Measurements from ENCODE around the gene PATL2.
"Not testable (repeated sequence)": the region's sequence is repeated elsewhere in the genome, so short reads cannot be mapped to it uniquely, and the experiment has no call there.

PATL2 gene

GRCh38 chr15:44719293-44719999 is 8.3 kb upstream of the PATL2 start:
- no peak for DNase-seq

DNA sequence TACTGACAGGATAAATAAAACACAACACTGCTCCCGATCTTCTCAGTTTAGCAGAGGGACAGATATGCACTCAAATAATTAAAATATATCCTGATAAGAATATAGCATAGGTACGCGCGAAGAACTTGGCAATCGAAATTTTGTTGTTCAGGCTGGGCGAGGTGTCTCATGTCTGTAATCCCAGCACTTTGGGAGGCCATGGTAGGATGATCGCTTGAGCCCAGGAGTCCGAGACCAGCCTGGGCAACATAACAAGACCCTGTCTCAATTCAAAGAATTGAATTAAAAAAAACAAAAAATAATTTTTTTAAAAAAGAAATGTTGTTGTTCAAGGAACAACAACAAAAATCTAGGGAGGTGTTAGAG is 7.8 kb upstream of the PATL2 start:
- DNase-seq: no peak

DNA sequence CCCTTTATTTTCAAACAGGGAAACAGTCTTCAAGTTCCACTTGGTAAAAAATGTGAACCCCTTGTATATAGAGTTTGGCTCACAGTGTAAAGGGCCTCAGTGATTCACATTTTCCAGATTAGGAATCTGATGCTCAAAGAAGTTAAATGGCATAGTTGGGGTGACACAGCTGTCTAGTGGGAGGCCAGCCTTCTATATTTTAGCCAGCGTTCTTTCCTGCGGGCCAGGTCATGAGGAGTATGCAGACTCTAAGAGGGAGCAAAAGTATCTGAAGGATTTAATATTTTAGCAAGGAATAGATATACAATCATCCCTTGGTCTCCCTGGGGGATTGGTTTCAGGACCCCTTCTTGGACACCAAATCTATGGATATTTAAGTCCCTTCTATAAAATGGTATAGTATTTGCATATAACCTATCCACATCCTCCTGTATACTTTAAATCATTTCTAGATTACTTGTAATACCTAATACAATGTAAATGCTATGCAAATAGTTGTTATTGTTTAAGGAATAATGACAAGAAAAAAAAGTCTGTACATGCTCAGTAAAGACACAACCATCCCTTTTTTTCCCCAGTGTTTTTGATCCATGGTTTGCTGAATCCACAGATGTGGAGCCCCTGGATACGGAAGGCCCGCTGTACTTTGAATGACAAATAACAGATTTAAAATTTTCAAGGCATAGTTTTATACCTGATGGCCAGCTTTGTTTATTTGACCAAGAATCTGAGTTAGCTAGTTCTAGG is 7.2 kb upstream of the PATL2 start:
- no peak for DNase-seq

DNA sequence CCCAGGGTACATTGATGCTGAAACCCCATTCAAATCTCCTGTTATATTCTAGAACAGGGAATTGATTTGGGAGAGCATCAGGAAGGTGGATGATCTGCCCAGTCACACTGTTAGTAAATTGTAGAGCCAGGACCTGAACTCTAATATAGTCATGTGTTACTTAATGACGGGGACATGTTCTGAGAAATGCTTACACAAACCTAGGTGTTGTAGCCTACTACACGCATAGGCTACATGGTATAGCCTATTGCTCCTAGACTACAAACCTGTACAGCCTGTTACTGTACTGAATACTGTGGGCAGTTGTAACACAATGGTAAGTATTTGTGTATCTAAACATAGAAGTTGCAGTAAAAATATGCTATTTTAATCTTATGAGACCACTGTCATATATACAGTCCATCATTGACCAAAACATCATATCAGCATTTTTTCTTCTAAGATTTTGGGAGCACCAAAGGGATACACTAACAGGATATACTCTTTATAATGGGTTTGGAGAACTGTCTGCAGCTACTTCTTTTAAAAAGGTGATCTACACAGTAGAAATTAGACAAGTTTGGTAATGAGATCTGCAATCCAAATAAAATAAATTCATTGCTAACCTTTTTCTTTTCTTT is 6.0 kb upstream of the PATL2 start:
- no peak for DNase-seq

GRCh38 chr15:44715797-44716334 is 4.7 kb upstream of the PATL2 start:
- no peak for DNase-seq

DNA sequence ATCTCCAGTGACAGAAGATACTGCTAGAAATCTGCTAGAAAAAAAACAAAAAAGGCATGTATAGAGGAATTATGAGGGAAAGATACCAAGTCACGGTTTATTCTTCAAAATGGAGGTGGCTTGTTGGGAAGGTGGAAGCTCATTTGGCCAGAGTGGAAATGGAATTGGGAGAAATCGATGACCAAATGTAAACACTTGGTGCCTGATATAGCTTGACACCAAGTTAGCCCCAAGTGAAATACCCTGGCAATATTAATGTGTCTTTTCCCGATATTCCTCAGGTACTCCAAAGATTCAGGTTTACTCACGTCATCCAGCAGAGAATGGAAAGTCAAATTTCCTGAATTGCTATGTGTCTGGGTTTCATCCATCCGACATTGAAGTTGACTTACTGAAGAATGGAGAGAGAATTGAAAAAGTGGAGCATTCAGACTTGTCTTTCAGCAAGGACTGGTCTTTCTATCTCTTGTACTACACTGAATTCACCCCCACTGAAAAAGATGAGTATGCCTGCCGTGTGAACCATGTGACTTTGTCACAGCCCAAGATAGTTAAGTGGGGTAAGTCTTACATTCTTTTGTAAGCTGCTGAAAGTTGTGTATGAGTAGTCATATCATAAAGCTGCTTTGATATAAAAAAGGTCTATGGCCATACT is 4.1 kb upstream of the PATL2 start:
- DNase-seq: no peak

GRCh38 chr15:44713006-44713966 is 2.2 kb upstream of the PATL2 start:
- DNase-seq: no peak

GRCh38 chr15:44712346-44713005 is 1.4 kb upstream of the PATL2 start:
- no peak for DNase-seq

- DNase-seq: no peak
Observed at GRCh38 chr15:44711743-44712345, 721 bp upstream of the PATL2 start.

GRCh38 chr15:44710236-44711095 is 657 bp downstream of the PATL2 start:
- DNase-seq: no peak

DNA sequence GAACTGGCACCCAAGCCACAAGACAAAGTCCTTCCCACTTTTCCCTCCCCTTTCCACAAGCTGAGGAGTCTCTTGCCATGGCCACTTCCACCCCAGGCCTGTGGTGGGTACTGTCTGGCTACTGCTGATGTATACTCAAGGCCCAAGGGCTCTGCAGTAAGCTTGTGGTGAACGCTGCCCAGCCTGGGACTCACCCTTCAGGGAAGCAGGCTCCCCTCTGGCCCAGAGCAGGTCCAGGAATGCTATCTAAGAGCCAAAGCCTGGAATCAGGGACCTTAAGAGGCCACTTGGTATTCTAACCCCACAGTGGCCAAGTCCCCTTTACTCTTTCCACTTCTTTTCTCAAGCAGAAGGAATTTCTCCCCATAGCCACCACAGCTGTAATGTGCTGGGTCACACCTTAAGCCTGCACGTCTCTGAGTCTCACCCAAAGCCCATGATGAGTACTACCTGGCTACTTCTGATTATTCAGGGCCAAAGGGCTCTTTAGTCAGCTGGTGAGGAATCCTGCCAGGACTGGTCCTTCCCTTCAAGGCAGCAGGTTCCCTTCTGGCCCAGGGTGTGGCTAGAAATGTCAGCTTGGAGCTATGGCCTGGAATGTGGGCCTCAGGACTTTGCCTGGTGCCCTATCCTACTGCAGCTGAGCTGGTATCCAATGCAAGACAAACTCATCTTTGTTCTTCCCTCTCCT is 4.0 kb downstream of the PATL2 start:
- no peak for DNase-seq

DNA sequence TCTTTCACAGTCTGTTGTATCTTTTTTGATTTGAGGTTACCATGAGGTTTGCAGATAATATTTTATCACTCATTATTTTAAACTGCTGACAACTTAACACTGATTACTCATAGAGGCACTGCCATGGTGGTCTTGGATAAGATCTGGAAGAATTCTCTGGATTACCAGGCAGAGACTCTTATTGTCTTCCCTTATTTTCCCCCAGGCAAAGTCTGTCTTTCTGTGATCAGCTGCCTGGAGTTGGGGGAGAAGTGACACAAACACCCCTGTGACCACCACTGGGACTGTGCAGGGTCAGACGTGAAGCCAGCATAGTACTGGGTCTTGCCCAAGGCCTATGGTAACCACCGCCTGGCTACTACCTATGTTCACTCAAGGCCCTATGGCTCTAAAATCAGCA is 4.7 kb downstream of the PATL2 start:
- no peak for DNase-seq

DNA sequence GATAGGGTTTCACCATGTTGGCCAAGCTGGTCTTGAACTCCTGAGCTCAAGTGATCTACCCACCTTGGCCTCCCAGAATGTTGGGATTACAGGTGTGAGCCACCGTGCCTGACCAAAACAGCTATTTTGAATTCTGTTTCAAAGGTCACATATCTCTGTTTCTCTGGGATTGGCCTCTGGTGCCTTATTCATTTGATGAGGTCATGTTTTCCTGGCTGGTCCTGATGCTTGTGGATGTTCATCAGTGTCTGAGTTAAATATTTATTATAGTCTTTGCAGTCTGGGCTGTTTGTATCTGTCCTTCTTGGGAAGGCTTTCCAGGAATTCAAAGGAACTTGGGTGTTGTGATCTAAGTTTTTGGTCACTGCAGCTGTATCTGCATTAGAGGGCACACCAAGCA is 5.1 kb downstream of the PATL2 start:
- DNase-seq: no peak

GRCh38 chr15:44700676-44701075 is 10.4 kb downstream of the PATL2 start:
- not testable (repeated sequence) for DNase-seq

DNA sequence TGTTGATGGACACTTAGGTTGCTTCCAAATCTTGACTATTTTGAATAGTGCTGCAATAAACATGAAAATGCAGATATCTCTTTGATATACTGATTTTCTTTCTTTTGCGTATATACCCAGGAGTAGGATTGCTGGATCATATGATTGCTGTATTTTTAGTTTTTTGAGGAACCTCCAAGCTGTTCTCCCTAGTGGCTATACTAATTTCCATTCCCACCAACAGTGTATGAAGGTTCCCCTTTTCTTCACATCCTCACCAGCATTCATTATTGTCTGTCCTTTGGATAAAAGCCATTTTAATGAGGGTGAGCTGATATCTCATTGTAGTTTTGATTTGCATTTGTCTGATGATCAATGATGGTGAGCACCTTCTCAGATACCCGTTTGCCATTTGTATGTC is 12.5 kb downstream of the PATL2 start:
- no peak for DNase-seq

DNA sequence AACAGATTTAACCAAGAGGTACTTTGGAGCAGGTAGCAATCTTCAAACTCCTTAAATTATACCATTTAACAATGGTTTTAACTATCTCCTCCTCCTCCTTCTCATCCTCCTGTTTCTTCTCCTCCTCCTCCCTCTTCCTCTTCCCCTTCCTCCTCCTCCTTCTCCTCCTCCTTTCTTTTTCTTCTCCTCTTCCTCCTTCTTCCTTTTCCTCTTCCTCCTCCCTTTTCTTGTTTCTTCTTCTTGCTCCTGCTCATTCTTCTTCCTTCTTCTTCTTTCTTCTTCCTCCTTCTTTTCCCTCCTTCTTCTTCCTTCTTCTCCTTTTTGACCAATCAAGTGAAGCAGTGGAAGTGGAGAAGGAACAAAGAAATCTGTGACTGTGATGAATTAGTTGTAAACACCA is 14.1 kb downstream of the PATL2 start:
- no peak for DNase-seq

DNA sequence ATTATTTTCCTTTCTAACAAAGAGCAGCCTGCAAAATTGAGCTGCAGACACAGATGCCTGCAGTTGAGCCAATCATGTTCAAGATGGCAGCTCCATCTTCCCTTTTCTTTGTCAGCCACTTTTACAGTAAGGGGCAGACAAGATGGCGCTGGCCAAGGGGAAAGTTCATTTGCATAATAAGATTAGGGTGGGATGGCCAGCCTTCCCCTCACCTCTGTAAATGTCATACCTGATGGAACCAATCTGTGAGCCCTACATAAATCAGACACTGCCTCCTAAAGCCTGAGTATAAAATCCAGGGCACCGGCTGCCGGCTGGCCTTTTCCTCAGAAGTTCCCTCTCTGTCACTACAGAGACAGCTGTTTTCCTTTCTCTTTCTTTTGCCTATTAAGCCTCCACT is 15.8 kb downstream of the PATL2 start:
- DNase-seq: no peak

- no peak for DNase-seq
Observed at GRCh38 chr15:44694416-44694815, 16.7 kb downstream of the PATL2 start.

GRCh38 chr15:44692659-44693058 is 18.5 kb downstream of the PATL2 start:
- DNase-seq: no peak

GRCh38 chr15:44690245-44690644 is 20.9 kb downstream of the PATL2 start:
- not testable (repeated sequence) for DNase-seq
